ENCODE data around the gene KCNJ11.

GRCh38 chr11:17385492-17385891 is 3.0 kb downstream of the KCNJ11 start:
- no peak for TF ChIP-seq POLR2A (IDR thresholded peaks at IDR 0.05; ENCODE audit: low read depth, low read length)
- no peak for TF ChIP-seq POLR2AphosphoS5 (IDR thresholded peaks at IDR 0.05; ENCODE audit: low read depth, low read length)

Data from GM12892 (cell line).